Mesothelial cell of epicardium (in vitro differentiated cells): ENCODE data around the gene TESK2. TPM values are rescaled to one million over a fixed set of nuclear protein-coding genes. Genes with fewer than 3 reads are reported as not detected.
A peak's percentile ranks its signal among the peaks of the same experiment; 100 is the strongest.

Experiments used
- DNase-seq, 2 experiments: peaks; one replicate each; pipeline ENCODE4 v3.0.0; 2021; ENCODE audit warnings: low spot score in 2 of 2; ENCODE audit not compliant: unreplicated experiment in 2 of 2
- H3K27ac Mint-ChIP-seq: 2 replicates; pipeline ENCODE4 v1.8.0; 2021; ENCODE audit warnings: mixed read lengths
- H3K27me3 Mint-ChIP-seq: 2 replicates; pipeline ENCODE4 v1.8.0; 2021; ENCODE audit warnings: low read depth, mixed read lengths
- H3K36me3 Mint-ChIP-seq: 2 replicates; pipeline ENCODE4 v1.8.0; 2021; ENCODE audit warnings: mixed read lengths
- H3K4me1 Mint-ChIP-seq: 2 replicates; pipeline ENCODE4 v1.8.0; 2021; ENCODE audit warnings: mixed read lengths
- H3K4me3 Mint-ChIP-seq: 2 replicates; pipeline ENCODE4 v1.8.0; 2021; ENCODE audit warnings: mild to moderate bottlenecking, moderate library complexity, mixed read lengths
- H3K9me3 Mint-ChIP-seq: 2 replicates; pipeline ENCODE4 v1.8.0; 2021; ENCODE audit warnings: mixed read lengths
- total RNA-seq: library from RNA; stranded (reverse); gene quantifications from 3 replicates; pipeline ENCODE4 v1.2.1, GENCODE V29; 2021
- TF ChIP-seq, protein P1 (sequence below): fragments of 200-600 bp; sonication (generic); IDR thresholded peaks from one replicate; pipeline ENCODE4 v1.5.0; 2021; ENCODE audit warnings: antibody characterized with exemption; ENCODE audit not compliant: unreplicated experiment

The TESK2 gene
- total RNA-seq, 1 donor from 2014 or later, result 4.3 TPM

DNA sequence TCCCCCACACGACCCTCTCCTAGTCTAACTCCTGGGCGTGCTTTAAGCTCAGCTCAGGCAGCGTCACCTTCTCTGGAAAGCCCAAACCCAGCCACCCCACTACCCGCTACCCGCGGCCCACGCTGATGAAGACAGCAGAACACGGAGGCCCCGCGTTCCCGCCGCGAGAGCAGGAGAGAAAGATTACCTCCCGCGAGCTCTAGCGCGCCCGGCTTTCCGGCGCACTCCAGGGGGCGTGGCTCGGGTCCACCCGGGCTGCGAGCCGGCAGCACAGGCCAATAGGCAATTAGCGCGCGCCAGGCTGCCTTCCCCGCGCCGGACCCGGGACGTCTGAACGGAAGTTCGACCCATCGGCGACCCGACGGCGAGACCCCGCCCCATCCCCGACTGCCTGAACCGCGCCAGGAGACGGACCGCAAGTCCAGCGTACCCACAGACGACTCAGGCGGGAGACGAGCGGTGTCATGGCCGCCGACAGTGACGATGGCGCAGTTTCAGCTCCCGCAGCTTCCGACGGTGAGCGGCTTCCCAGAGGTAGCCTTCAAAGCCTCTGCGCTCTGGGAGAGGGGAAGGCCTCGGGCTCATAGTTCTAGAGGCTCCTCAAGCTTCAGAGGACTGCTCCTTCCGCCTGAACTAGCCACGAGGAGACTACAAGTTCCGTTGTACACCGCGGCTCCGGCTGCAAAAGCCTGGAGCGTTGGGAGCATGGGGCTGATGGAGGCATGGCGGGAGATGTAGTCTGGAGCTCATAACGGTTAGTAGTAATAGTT lies 151.0 kb downstream of the TESK2 start, which contains the start of the genes MUTYH and TOE1:
TSS of gene MUTYH (minus strand) at position 652 of the 770 bp plus-strand sequence. CDS start 5,935 bp downstream, outside the sequence.
TSS of gene TOE1 (plus strand) at position 382 of the 770 bp plus-strand sequence. CDS start at position 465, 83 bp downstream.
- TF ChIP-seq, protein P1, sequence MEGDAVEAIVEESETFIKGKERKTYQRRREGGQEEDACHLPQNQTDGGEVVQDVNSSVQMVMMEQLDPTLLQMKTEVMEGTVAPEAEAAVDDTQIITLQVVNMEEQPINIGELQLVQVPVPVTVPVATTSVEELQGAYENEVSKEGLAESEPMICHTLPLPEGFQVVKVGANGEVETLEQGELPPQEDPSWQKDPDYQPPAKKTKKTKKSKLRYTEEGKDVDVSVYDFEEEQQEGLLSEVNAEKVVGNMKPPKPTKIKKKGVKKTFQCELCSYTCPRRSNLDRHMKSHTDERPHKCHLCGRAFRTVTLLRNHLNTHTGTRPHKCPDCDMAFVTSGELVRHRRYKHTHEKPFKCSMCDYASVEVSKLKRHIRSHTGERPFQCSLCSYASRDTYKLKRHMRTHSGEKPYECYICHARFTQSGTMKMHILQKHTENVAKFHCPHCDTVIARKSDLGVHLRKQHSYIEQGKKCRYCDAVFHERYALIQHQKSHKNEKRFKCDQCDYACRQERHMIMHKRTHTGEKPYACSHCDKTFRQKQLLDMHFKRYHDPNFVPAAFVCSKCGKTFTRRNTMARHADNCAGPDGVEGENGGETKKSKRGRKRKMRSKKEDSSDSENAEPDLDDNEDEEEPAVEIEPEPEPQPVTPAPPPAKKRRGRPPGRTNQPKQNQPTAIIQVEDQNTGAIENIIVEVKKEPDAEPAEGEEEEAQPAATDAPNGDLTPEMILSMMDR, result no peak
- Mint-ChIP-seq H3K27ac (peak within 1 kb of the TSS; percentile 93), H3K4me3 (peak within 1 kb of the TSS; percentile 90), H3K36me3 (peaks cover 11% of the 10 kb centered on the region), H3K27me3 (no peaks in the 10 kb centered on the region), H3K4me1 (peaks cover 22% of the 10 kb centered on the region), H3K9me3 (no peaks in the 10 kb centered on the region)
- DNase-seq, result peak; percentile 77 to 88

DNA sequence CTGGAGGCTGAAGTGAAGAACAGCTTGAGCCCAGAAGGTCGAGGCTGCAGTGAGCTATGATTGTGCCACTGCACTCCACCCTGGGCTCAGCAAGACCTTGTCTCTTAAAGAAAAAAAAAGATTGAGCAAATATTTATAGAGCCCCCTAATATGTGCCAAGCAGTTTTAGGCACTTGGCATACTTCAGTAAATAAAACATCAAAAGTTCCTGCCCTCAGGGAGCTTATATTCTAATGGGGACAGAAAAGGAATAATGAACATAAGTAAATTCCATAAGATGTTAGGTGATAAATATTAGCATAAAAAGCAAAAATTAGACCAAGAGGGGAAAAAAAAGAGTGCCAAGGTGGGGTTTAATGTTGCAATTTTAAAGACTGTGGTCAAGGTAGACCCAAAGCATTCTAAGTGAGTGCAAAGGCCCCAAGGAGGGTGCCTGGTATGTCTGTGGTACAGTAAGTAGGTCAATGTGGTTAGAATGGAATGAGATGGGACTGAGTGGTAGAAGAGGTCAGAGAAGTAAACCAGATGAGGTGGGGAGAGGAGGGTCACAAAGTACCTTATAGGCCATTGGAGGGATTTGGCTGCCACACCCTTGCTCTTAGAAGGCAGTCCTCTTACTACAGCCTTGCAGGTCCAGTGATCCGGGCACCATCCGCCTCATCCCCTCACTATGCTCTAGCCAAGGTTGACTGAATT lies 153.2 kb downstream of the TESK2 start:
- H3K9me3 Mint-ChIP-seq, result no peaks in the 10 kb centered on the region
- H3K27ac Mint-ChIP-seq, result no peak overlapping the region
- H3K4me3 Mint-ChIP-seq, result peak overlapping the region; percentile 23
- no peaks in the 10 kb centered on the region for H3K27me3 Mint-ChIP-seq
- H3K36me3 Mint-ChIP-seq, result peaks cover 4% of the 10 kb centered on the region
- TF ChIP-seq, protein P1, result no peak
- DNase-seq, result no peak
- peaks cover 22% of the 10 kb centered on the region for H3K4me1 Mint-ChIP-seq

DNA sequence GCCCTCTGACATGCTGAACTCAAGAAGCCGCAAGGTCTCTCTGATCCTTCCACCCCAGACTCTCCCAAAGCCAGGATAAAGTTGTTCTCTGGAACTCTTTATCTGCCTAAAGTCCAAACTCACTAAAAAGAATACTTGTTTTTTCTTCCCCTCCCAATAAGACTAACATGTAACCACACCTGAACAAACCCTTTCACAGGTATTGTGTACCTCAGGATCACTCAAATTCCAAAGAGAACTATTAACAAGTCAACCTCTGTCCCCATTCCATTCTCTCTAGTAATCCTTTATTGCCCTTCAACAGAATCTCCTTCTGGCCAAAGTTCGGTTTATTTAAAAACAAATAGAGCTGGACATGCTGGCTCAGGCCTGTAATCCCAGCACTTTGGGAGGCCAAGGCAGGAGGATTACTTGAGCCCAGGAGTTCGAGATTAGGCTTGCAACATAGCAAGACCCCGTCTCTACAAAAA lies 155.1 kb downstream of the TESK2 start:
- no peak for DNase-seq
- Mint-ChIP-seq H3K27me3 (no peaks in the 10 kb centered on the region), H3K4me3 (no peak overlapping the region), H3K4me1 (peaks cover 17% of the 10 kb centered on the region), H3K9me3 (no peaks in the 10 kb centered on the region), H3K36me3 (peaks cover 4% of the 10 kb centered on the region), H3K27ac (no peak overlapping the region)
- TF ChIP-seq, protein P1, result no peak

DNA sequence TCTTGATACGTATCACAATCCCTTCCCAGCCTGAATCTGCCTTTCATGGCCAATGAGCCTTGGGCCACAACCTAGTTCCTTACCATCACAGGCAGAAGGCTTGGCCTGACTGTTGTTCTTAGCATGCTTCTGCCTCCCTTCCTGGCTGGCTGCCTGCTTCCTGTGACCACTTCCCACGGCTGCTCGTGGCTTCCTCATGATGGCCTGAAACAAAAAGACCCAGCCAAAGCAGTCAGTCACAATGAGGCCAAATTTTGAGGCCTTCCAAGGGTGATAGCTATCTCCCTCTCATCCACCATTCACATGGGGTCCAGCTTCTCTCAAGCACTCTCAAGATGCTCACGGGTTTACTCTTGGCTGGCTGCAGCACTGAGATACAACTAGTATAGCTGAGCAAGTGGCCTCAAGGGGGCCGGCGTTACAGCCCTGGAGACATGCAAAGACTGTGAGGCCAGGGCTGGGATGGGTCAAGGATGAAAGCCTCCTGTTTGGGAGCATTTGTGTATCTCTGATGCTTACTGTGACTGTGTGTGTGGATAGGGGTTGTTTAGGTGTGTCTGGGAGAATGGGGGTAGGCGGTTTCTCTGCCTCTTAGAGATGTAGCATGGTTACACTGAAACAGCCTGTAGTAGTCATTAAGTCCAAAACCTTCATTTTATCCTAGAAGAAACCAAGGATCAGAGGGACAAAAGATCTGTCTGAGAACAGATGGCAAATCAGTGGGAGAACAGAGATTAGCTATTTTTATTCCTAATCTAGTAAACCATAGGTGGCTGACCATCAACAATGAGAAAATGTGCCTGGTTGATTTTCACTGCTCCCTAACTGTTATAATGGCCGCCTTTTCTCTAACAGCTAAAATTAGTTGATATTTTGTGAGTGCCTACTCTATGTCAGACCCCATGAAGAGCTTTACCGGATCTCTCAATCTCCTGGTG lies 156.4 kb downstream of the TESK2 start:
- no peaks in the 10 kb centered on the region for H3K9me3 Mint-ChIP-seq
- no peak overlapping the region for H3K27ac Mint-ChIP-seq
- H3K4me3 Mint-ChIP-seq, result no peak overlapping the region
- H3K4me1 Mint-ChIP-seq, result peaks cover 9% of the 10 kb centered on the region
- no peaks in the 10 kb centered on the region for H3K27me3 Mint-ChIP-seq
- TF ChIP-seq, protein P1, result no peak
- H3K36me3 Mint-ChIP-seq, result peaks cover 7% of the 10 kb centered on the region
- no peak for DNase-seq

DNA sequence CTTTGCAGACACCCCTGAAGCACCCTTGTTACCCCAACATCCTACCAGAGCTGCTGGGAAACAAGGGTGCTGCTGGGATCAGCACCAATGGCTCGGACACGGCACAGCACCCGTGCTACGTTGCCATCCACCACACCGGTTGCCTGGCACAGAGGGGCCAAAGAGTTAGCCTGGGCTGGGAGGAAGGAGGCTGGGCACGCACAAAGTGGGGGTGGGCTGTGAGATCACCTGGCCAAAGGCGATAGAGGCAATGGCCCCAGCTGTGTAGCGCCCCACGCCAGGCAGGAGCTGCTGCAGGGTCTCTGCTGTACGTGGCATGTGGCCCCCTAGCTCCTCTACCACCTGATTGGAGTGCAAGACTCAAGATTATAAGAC lies 158.6 kb downstream of the TESK2 start:
- Mint-ChIP-seq H3K9me3 (no peaks in the 10 kb centered on the region), H3K36me3 (peaks cover 7% of the 10 kb centered on the region), H3K4me1 (peaks cover 16% of the 10 kb centered on the region), H3K4me3 (no peak overlapping the region), H3K27me3 (no peaks in the 10 kb centered on the region), H3K27ac (no peak overlapping the region)
- no peak for DNase-seq
- TF ChIP-seq, protein P1, result no peak
